WTC11 (cell line): ENCODE measurements around the gene CKM. TPM values are rescaled to one million over a fixed set of nuclear protein-coding genes. Genes with fewer than 3 reads are reported as not detected.

ENCODE experiments used
- ATAC-seq: fragments of 200-7000 bp; cut with Tn5 transposase; 2 replicates; pipeline ENCODE4 v1.10.0; 2021; ENCODE audit warnings: mild to moderate bottlenecking, moderate library complexity
- CTCF ChIA-PET: fragments of 300-600 bp; sonication (Branson Sonifier 250); formaldehyde crosslinking; loops from one replicate; lab custom pipeline; 2021; ENCODE audit warnings: antibody characterized with exemption; lab: Charles Lee
- POLR2A ChIA-PET: fragments of 350-600 bp; sonication (Branson Sonifier 250); formaldehyde crosslinking; loops from one replicate; lab custom pipeline; 2021; ENCODE audit warnings: antibody characterized with exemption; lab: Charles Lee
- DNase-seq: peaks from one replicate; pipeline ENCODE4 v3.0.0; 2021; ENCODE audit warnings: low spot score
- H3K27ac Mint-ChIP-seq: 2 replicates; pipeline ENCODE4 v1.8.0; 2021; ENCODE audit warnings: mixed read lengths
- H3K27me3 Mint-ChIP-seq: 2 replicates; pipeline ENCODE4 v1.8.0; 2021; ENCODE audit warnings: low read depth, mild to moderate bottlenecking, moderate library complexity, mixed read lengths
- H3K36me3 Mint-ChIP-seq: 2 replicates; pipeline ENCODE4 v1.8.0; 2021; ENCODE audit warnings: mixed read lengths
- H3K4me1 Mint-ChIP-seq: 2 replicates; pipeline ENCODE4 v1.8.0; 2022; ENCODE audit warnings: mixed read lengths
- H3K4me3 Mint-ChIP-seq: 2 replicates; pipeline ENCODE4 v1.8.0; 2021; ENCODE audit warnings: mild to moderate bottlenecking, moderate library complexity, mixed read lengths
- H3K9me3 Mint-ChIP-seq: 2 replicates; pipeline ENCODE4 v1.8.0; 2021; ENCODE audit warnings: mixed read lengths
- ATF6 ChIP-seq: sonication (generic); formaldehyde crosslinking; IDR thresholded peaks from 2 replicates; pipeline ENCODE4 v1.8.1; 2023; ENCODE audit warnings: mild to moderate bottlenecking, missing genetic modification reagents
- CREM ChIP-seq: sonication (generic); formaldehyde crosslinking; IDR thresholded peaks from 2 replicates; pipeline ENCODE4 v1.8.1; 2022; ENCODE audit warnings: mild to moderate bottlenecking, missing genetic modification reagents, moderate library complexity
- E2F4 ChIP-seq: sonication (generic); formaldehyde crosslinking; IDR thresholded peaks from 2 replicates; pipeline ENCODE4 v1.8.1; 2022; ENCODE audit warnings: low read depth, mild to moderate bottlenecking, moderate library complexity, missing genetic modification reagents, borderline replicate concordance
- FOXJ3 ChIP-seq: sonication (generic); formaldehyde crosslinking; IDR thresholded peaks from 2 replicates; pipeline ENCODE4 v1.9.0; 2021; ENCODE audit warnings: missing genetic modification reagents, mild to moderate bottlenecking, borderline replicate concordance
- FOXP1 ChIP-seq: sonication (generic); formaldehyde crosslinking; IDR thresholded peaks from 2 replicates; pipeline ENCODE4 v1.8.0; 2022; ENCODE audit warnings: missing genetic modification reagents, mild to moderate bottlenecking, moderate library complexity, borderline replicate concordance
- GABPB1 ChIP-seq: sonication (generic); formaldehyde crosslinking; IDR thresholded peaks from 2 replicates; pipeline ENCODE4 v1.8.1; 2023; ENCODE audit warnings: mild to moderate bottlenecking, missing genetic modification reagents
- GRHL2 ChIP-seq: fragments of 250-450 bp; sonication (Bioruptor Pico); IDR thresholded peaks from 2 replicates; pipeline ENCODE4 v1.8.0; 2022; ENCODE audit warnings: mild to moderate bottlenecking, moderate library complexity; ENCODE audit not compliant: insufficient replicate concordance, severe bottlenecking
- GTF2I ChIP-seq: fragments of 250-450 bp; sonication (Bioruptor Pico); conservative IDR thresholded peaks from 2 replicates; pipeline ENCODE4 v1.4.0; 2021; ENCODE audit warnings: mild to moderate bottlenecking
- MAX ChIP-seq: sonication (generic); formaldehyde crosslinking; IDR thresholded peaks from 2 replicates; pipeline ENCODE4 v1.8.0; 2022; ENCODE audit warnings: mild to moderate bottlenecking, missing genetic modification reagents
- MYBL2 ChIP-seq: sonication (generic); formaldehyde crosslinking; IDR thresholded peaks from 2 replicates; pipeline ENCODE4 v1.8.1; 2023; ENCODE audit warnings: mild to moderate bottlenecking, moderate library complexity, missing genetic modification reagents
- NFE2L1 ChIP-seq: sonication (generic); formaldehyde crosslinking; IDR thresholded peaks from 2 replicates; pipeline ENCODE4 v1.8.1; 2023; ENCODE audit warnings: missing genetic modification reagents
- PREB ChIP-seq: sonication (generic); formaldehyde crosslinking; IDR thresholded peaks from 2 replicates; pipeline ENCODE4 v1.8.1; 2022; ENCODE audit warnings: mild to moderate bottlenecking, missing genetic modification reagents, moderate library complexity, borderline replicate concordance
- PRRX2 ChIP-seq: fragments of 250-450 bp; sonication (Bioruptor Pico); IDR thresholded peaks from 2 replicates; pipeline ENCODE4 v1.8.0; 2021; ENCODE audit warnings: mild to moderate bottlenecking
- SOX15 ChIP-seq: fragments of 250-450 bp; sonication (Bioruptor Pico); IDR thresholded peaks from 2 replicates; pipeline ENCODE4 v1.9.0; 2021; ENCODE audit warnings: mild to moderate bottlenecking
- TCF7 ChIP-seq: sonication (generic); formaldehyde crosslinking; IDR thresholded peaks from 2 replicates; pipeline ENCODE4 v1.8.0; 2022; ENCODE audit warnings: mild to moderate bottlenecking, low read depth, missing genetic modification reagents, moderate library complexity
- TEAD4 ChIP-seq: sonication (generic); formaldehyde crosslinking; IDR thresholded peaks from 2 replicates; pipeline ENCODE4 v1.8.0; 2022; ENCODE audit warnings: mild to moderate bottlenecking, missing genetic modification reagents
- ZBTB21 ChIP-seq: sonication (generic); formaldehyde crosslinking; IDR thresholded peaks from 2 replicates; pipeline ENCODE4 v1.8.1; 2023; ENCODE audit warnings: mild to moderate bottlenecking, missing genetic modification reagents, borderline replicate concordance
- ZNF232 ChIP-seq: sonication (generic); formaldehyde crosslinking; IDR thresholded peaks from 2 replicates; pipeline ENCODE4 v1.8.0; 2022; ENCODE audit warnings: mild to moderate bottlenecking, missing genetic modification reagents
- ZNF671 ChIP-seq: fragments of 250-450 bp; sonication (Bioruptor Pico); IDR thresholded peaks from 2 replicates; pipeline ENCODE4 v1.8.0; 2021; ENCODE audit warnings: mild to moderate bottlenecking
- ZSCAN18 ChIP-seq: fragments of 250-450 bp; sonication (Bioruptor Pico); IDR thresholded peaks from 2 replicates; pipeline ENCODE4 v2.1.2; 2022; ENCODE audit warnings: mild to moderate bottlenecking, moderate library complexity
- total RNA-seq: library from RNA; stranded (reverse); gene quantifications from 3 replicates; pipeline ENCODE4 v1.2.3, GENCODE V29; 2021

Gene CKM
- total RNA-seq, 1 experiment from 2014 or later, result not detected

- H3K27ac Mint-ChIP-seq, result no peak overlapping the region
- ATAC-seq, result no peak
- DNase-seq, result no peak
- H3K4me1 Mint-ChIP-seq, result no peaks in the 10 kb centered on the region
- POLR2A ChIA-PET, result no interaction called here
- no peak overlapping the region for H3K4me3 Mint-ChIP-seq
- H3K9me3 Mint-ChIP-seq, result no peaks in the 10 kb centered on the region
- H3K27me3 Mint-ChIP-seq, result no peaks in the 10 kb centered on the region
- H3K36me3 Mint-ChIP-seq, result peaks cover 25% of the 10 kb centered on the region
- TF ChIP-seq TEAD4 (CRISPR knock-in tag), result no peak
- TF ChIP-seq ZNF671, result no peak
- TF ChIP-seq GTF2I (CRISPR knock-in tag), result no peak
- TF ChIP-seq TCF7 (CRISPR knock-in tag), result no peak
- TF ChIP-seq E2F4 (CRISPR knock-in tag), result no peak
- TF ChIP-seq PRRX2, result no peak
- no peak for TF ChIP-seq MAX
- TF ChIP-seq GRHL2 (CRISPR knock-in tag), result no peak
- TF ChIP-seq ZNF232, result no peak
- TF ChIP-seq ZBTB21 (CRISPR knock-in tag), result no peak
- no peak for TF ChIP-seq SOX15 (CRISPR knock-in tag)
- no peak for TF ChIP-seq ZSCAN18 (CRISPR knock-in tag)
- no peak for TF ChIP-seq NFE2L1 (CRISPR knock-in tag)
- TF ChIP-seq GABPB1, result no peak
- TF ChIP-seq, all 79 proteins: peak for 0
- CTCF ChIA-PET, result interaction anchor here (1.8 kb wide), 1 partner anchor 88 kb away, joined by 4 read pairs; no protein-coding TSS in a partner anchor
Measured at GRCh38 chr19:45275370-45275971, 47.2 kb downstream of the CKM start.

- Mint-ChIP-seq H3K36me3 (peaks cover 20% of the 10 kb centered on the region), H3K4me3 (no peak overlapping the region), H3K9me3 (no peaks in the 10 kb centered on the region), H3K27me3 (no peaks in the 10 kb centered on the region), H3K27ac (no peak overlapping the region), H3K4me1 (no peaks in the 10 kb centered on the region)
- ChIA-PET POLR2A (no interaction called here), CTCF (no interaction called here)
- ATAC-seq, result no peak
- no peak for DNase-seq
- TF ChIP-seq PREB (CRISPR knock-in tag) (no peak), FOXP1 (CRISPR knock-in tag) (no peak), ZNF671 (no peak), MYBL2 (CRISPR knock-in tag) (no peak), MAX (no peak), FOXJ3 (no peak), CREM (CRISPR knock-in tag) (no peak), ATF6 (CRISPR knock-in tag) (no peak)
Measured at GRCh38 chr19:45273521-45273855, 49.2 kb downstream of the CKM start.
